HG02623 (cell line): ENCODE results near the gene ELOVL1.

Experiments
- ATAC-seq: cut with Tn5 transposase; IDR thresholded peaks from one replicate; pipeline ENCODE4 v1.9.1; 2021; ENCODE audit warnings: moderate library complexity; ENCODE audit not compliant: unreplicated experiment

ELOVL1 gene

GRCh38 chr1:43358121-43358745 is 9.6 kb downstream of the ELOVL1 start:
- no peak for ATAC-seq

GRCh38 chr1:43357251-43357650 is 10.6 kb downstream of the ELOVL1 start:
- ATAC-seq, result no peak

DNA sequence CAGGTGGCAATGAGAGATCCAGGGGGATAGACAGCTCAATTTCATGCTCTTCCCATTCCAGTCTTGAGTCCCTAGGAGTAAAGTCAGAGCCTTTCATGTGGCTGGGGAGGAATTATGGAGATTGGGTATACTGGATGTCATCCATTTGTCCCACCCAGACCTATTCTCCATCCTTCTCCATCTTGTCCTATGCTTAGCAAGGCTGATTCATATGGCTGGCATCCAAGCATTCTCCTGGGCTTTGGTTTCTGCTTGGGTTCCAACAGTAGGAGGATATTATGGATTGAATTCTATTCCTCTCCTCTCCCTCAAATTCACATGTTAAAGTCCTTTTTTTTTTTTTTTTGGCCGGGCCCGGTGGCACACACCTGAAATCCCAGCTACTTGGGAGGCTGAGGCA is 12.9 kb downstream of the ELOVL1 start:
- no peak for ATAC-seq

DNA sequence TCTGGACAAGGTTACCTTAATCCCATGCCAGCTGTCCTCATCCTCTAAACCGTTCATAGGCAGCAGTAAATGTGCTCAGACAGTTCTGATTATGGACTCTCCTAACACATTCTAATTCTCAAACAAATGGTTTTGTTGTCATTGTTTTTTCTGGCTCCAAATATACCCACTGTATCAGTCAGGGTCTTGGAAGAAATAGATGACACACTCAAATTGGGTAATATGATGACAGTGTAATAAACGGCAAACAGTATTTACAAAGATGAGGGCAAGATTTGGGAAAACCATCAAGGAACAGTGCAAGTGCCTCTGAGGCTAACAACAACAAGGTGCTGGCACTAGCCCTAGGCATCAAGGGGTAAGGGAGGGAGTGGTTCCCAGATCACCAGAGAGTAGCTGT is 13.3 kb downstream of the ELOVL1 start:
- ATAC-seq, result no peak

DNA sequence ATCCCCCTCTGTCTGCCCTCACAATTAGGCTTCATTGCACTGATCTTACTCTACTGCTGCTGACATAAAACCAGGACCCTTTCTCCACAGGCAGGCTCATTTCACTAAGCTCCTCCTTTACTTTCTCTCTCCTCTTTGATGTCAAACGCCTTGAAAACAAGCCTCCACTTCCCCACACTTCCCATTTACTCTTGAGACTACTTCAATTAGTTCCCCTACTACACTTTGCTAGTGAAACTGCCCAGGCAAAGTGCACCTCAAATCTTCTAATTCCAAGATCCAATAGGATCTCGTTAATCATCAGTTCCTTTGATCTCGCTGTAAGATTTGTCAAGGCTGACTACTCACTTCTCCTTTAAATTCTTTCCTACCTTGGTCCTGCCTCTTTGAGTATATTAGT is 14.9 kb downstream of the ELOVL1 start:
- ATAC-seq, result no peak

- no peak for ATAC-seq
Observed at GRCh38 chr1:43352351-43352705, 15.5 kb downstream of the ELOVL1 start.

- no peak for ATAC-seq
Observed at GRCh38 chr1:43351421-43352350, 16.1 kb downstream of the ELOVL1 start.

- no peak for ATAC-seq
Observed at GRCh38 chr1:43350976-43351375, 16.8 kb downstream of the ELOVL1 start.

DNA sequence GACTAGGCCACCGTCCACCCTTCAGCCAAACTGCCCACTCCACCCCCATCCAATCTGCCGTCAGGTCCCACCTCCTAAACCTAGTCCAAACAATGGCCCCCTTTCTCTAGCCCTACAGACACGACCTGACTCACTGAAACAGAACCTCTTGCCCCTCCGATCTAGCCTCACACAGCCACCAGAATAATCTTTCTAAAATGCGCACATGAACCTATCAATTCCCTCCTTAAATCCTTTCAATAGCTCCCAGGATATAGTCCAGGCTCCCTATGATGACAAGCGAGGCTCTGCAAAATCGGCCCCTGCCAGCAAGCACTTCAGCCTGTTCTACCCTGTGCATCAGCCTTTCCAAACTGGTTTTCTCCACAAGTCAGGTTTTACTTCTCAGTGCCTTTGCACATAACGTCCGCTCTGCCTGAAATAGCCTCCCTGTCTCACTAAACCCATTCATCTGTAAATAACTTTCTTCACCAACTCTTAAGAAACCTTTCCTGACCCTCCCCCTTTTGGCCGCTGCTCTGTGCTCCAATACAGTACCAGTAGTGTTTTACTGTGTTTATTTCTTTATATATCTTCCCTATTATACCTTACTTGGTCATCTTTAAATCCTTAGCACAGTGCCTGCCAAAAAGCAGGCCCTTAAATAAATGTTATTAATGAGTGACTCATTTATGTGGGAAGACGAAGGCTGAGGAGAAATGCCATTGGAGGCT is 18.1 kb downstream of the ELOVL1 start:
- ATAC-seq, result no peak

- no peak for ATAC-seq
Observed at GRCh38 chr1:43348809-43349593, 18.8 kb downstream of the ELOVL1 start.

DNA sequence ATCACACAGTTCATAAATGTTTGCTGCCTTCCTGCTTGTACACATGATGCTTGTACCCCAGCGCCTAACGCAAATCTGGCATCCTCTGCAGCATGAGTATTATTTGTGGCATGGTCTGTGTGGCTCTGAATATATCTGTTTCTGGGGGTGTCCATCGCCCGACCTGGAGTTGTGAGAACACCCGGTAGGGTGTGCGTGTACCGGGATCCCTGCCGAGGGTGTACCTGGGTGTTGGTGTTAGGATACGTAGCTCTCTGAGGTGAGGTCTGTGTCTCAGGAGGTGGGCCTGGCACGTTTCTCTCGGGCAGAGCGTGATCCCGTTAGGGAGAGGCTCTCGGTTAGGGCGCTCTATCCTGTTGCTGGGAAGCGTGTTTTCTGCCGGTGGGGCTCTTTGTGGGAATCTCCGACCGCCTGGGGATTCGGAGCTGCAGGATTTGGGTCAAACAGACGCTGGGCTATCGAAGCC is 19.4 kb downstream of the ELOVL1 start:
- ATAC-seq, result no peak

DNA sequence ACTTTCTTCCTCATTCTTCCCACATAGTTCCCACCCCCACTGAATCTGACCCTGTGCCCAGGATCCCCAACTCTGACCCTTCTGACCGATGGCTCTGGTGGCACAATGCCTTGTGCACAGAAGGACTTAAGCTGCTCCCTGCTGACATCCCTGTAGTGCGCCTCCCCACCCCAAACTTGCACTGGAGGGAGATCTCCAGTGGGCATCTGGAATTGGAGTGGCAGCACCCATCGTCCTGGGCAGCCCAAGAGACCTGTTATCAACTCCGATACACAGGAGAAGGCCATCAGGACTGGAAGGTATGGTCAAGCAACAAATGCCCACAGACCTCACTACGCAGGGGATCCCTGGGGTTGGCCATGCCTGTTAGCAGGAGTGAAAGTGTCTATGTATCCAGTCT is 21.2 kb downstream of the ELOVL1 start:
- no peak for ATAC-seq

GRCh38 chr1:43345120-43345519 is 22.7 kb downstream of the ELOVL1 start:
- ATAC-seq, result no peak

GRCh38 chr1:43344267-43344850 is 23.5 kb downstream of the ELOVL1 start:
- no peak for ATAC-seq

DNA sequence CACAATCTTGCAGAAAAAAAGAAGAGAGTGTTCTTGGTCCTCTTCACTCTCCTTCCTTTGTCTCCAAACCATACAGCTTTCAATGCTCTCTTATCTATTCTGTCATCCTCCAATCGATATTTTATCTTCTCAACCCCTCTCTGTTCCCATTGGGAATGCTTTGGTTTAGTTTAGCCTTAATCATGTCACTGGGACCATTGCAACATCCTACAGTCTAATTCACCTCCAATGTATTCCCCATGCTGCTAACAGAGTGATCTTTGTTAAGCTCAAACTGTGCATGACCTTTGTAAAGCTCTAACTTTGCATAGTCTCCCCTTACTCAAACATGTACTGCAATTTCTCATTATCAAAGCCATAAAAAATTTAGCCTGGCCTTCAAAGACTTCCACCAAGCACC is 27.3 kb downstream of the ELOVL1 start:
- ATAC-seq, result no peak

- ATAC-seq, result no peak
Observed at GRCh38 chr1:43339584-43340232, 28.1 kb downstream of the ELOVL1 start.

- no peak for ATAC-seq
Observed at GRCh38 chr1:43338001-43338400, 29.8 kb downstream of the ELOVL1 start.

- no peak for ATAC-seq
Observed at GRCh38 chr1:43337588-43337987, 30.2 kb downstream of the ELOVL1 start, which contains the start of gene MPL. MPL (plus strand) TSS chr1:43337818; CDS start chr1:43337849, 31 bp downstream.

DNA sequence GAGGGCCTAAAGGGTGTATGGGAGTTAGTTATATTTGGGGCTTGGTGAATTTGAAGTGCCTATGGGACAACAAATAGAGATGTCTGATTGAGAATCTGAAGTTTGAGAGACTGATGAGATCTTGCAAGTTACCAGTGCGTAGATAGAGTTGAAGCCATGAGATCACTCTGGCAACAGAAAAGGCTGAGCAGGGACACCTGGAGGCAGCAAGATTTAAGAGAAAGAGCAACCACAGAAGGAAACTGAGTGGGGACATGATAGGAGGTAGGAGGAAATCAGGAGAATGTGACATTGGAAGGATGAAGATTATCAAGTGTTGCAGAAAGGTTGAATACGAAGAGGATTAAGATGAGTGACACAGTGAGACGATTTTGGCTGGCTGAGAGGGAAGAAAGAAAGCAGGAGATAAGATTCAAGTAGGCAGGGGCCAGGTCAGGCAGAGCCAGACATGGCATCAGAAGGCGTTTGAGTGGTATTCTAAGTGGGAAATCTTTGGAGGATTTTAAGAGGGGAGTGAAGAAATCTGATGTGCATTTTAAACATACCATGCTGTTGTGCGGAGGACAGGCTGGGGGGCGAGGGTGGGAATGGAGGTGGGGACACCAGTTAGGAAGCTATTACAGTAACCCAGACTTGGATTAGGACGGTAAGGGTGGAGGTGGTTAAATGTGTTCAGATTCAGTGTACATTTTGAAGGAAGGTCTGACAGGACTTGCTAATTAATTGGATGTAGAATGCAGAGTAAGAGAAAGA is 33.2 kb downstream of the ELOVL1 start:
- ATAC-seq, result no peak
